GM19035 (cell line): ENCODE data around the gene RDM1.
A peak's percentile ranks its signal among the peaks of the same experiment; 100 is the strongest.
"Not testable (repeated sequence)": the region's sequence is repeated elsewhere in the genome, so short reads cannot be mapped to it uniquely, and the experiment has no call there.

Experiments used
- ATAC-seq: cut with Tn5 transposase; IDR thresholded peaks from one replicate; pipeline ENCODE4 v1.9.1; 2021; ENCODE audit not compliant: unreplicated experiment

The RDM1 gene, protein sequence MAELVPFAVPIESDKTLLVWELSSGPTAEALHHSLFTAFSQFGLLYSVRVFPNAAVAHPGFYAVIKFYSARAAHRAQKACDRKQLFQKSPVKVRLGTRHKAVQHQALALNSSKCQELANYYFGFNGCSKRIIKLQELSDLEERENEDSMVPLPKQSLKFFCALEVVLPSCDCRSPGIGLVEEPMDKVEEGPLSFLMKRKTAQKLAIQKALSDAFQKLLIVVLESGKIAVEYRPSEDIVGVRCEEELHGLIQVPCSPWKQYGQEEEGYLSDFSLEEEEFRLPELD

DNA sequence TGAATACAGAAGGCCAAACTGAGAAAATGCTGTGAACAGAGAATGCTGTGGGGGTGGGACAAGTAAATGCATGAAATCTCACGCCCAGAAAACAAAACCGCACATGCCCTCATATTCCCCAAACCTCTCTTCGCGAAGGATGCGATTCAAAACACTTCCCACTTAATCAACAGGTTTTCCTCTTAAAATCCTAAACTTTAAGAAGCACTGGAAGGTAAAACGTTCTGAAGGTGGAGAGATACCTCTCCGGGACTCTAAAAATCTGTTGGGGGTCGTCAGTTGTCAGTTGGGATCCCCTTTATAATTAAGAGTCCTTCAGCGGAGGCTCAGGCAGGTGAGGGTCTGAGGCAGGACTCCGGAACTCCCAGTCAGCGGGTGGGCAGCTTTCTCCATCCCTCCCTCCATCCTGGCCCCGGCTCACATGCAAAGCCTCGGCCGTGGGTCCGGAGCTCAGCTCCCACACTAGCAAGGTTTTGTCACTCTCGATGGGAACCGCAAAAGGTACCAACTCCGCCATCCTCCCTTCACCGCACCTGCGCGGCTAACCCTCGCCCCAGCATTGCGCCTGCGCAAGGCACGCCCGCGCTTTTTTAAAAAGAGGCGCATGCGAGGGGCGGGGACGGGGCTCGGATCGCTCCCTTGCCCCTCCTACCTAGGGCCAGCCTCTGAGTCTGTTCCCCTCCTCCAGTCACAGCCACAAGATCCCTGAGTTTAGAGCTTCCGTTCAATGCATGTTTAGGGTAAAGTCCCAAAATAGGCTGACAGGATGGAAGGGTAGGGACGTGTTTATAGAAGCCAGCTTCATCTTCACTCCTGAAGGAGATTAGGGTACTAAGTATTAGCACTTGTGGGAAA is at the start of gene RDM1:
Gene RDM1 (minus strand): TSS at position 563 of the 855 bp plus-strand sequence. CDS start 46 bp downstream, at position 517.
- ATAC-seq, result peak; percentile 63

DNA sequence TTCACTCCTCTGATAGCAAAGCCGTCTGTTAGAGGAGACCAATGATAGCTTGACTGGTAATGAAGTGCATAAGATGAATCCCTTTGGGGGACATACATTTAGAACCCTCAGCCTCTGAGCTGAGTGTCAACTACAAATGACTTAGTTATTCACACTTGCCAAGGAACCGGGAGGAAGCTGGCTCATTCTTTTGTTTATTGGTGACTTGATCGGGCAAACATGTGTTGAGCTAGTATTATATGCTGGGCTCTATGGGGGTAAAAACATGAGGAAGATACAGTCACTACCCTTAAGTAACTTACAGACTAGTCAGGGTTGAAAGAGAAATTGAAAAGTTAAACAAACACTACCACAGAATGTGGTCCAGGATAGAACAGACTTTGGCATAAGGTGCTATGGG is 47.8 kb upstream of the RDM1 start:
- ATAC-seq, result no peak

DNA sequence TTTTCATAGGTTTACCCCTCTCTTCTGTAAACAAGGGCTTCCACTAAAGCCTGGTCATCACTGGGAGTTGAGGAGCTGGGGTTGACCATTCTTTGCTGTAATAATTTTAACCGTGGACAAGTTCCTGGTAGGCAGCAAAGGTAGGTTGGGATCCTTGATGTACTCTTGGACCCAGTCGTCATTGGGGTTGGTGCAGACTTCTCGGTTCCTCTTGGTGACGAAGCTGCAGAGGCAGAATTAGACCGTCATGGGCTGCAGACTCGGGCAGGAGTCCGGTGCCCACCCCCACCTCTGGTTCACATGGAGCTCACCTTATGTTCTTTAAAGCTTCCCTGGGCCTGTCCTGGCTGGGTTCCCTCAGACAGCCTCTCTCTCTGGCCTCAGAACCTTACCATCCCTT is 46.9 kb upstream of the RDM1 start:
- no peak for ATAC-seq

DNA sequence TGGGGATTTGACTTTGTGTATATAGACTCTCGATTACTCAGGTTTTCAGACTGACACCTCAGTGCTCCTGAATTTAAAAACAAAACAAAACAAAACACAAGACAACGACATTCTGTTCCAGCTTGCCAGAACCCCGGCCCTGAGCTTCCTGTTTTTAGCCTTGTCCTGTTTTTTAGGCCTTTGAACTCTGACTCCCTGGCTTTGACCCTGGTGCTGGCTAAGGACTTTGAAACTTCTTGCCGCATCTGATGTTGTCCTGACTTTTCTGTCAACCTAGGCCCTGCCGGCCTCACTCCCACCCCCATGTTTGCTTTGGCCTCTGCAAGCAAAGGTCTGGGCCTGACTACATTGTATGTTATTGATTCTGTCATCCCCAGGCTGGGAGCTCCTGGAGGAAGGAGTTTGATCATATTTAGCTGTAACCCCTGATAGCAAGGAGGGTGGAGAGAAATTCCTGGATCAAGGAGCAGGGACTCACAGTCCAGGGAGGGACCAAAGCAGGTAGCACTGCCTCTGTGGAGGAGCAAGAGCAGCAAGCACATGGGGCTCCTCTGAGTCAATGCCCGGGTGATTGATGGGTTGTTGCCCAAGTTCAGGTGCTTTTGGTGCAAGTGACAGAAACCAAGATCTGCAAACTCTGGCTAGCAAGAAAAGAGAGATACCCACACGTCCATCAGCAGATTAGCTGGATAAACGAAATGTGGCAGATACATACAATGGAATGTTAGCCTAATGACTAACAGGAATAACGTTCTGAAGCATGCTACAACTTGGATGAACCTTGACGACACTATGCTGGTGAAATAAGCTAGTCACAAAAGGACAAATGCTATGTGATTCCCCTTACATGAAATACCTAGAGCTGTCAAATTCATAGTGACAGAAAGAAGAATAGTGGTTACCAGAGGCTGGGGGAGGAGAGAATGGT is 43.0 kb upstream of the RDM1 start:
- no peak for ATAC-seq

DNA sequence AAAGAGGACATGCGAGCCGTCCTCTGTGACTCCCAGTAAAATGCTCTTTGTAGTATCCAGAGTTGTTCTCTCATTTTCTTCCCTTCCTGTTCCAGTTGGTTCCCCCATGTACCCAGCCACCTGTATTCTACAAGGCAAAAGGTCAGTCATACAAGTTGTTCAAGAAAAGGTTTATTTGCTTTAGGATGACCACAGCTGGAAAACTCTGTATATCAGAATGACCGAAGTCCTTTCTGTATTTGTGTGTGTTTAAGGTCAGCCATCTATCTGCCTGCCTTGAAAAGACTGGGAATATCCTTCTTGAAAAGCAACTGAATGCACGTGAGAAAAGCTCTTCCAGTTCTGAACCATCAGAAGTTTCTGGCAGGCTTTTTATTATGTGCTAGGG is 42.4 kb upstream of the RDM1 start:
- no peak for ATAC-seq

DNA sequence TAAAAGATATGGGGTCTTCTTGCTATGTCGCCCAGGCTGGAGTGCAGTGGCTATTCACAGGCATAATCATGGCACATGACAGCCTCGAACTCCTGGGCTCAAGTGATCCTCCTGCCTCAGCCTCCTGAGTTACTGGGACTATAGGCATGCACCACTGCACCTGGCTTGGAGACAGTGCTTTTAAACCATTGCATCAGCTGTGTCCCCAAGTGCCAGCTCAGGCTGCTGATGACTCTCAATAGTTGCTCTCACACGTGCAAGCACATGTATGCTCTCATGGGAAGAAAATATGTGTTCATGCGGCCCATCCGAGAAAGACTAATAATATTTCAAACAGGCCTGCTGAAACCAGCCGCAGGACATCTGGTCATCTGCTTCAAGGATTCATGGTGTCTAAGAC is 42.0 kb upstream of the RDM1 start:
- no peak for ATAC-seq

DNA sequence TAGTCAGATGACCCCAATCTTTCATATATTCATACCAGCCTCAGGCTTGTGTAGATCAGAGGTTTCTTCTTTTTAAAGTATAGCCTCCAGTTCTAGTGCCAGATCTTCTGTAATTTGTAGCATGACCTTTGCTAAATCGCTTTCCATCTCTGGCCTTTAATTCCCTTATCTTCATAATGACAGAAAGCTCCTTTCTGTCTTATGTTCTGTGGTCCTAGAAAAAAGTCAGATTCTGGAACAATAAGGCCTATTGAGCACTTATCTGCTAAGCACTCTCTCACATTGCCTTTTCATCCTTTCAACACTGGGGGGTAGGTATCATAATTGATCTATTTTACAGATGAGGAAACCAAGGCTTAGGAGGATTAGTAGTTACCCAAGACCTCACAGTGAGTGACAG is 41.5 kb upstream of the RDM1 start:
- ATAC-seq, result no peak

DNA sequence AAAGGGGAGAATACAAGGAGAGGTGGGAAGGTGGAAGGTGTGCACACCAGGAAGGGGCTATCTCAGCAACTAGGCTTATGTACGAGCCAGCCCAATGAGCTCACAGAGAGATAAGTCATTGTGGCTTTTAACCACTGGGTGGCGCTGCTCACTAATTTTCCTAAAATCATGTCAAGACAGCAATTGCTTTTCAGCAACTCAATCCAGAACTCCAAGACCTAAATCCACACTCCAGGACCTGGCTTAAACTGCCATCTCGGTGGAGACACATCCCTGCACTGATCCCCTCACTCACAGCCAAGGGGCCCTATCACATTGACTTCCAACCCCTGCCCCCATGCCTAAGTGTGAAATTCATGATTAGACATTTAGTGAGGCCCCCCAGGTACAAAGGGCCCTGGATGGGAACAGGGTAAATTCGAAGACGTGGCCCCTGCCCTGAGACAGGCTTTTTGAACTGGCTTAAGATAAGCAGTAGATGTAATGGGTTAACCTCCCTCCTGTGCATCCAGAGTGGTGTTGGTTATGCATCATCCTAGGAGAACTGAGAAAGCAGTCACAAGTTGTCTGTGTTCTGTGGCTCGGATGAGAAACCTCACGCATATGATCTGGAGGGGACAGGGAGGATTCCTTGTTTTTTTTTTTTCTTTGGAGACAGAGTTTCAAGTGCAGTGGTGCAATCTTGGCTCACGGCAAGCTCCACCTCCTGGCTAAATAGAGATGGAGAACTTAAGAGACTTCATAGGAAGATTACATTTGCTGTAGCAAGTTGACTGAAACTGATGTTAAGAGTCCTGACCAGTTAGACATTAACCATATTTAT is 39.2 kb upstream of the RDM1 start:
- no peak for ATAC-seq

DNA sequence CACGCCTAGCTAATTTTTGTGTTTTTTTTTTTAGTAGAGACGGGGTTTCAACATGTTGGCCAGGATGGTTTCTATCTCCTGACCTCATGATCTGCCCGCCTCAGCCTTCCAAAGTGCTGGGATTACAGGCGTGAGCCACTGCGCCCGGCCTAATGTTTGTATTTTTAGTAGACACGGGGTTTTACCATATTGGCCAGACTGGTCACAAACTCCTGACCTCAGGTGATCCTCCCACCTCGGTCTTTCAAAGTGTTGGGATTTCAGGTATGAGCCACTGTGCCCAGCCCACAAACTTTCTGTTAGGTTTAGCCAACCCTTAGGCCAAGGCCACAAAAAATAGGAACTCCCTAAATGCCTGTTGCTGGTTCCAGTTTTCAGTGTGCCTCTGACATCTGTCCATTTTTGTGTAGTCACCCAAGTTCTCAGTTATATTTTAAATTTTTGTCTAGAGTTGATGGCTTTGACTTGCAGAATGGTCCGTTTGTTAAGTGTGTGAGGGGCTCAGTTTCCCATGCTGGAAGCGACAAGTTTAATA is 38.0 kb upstream of the RDM1 start:
- no peak for ATAC-seq

DNA sequence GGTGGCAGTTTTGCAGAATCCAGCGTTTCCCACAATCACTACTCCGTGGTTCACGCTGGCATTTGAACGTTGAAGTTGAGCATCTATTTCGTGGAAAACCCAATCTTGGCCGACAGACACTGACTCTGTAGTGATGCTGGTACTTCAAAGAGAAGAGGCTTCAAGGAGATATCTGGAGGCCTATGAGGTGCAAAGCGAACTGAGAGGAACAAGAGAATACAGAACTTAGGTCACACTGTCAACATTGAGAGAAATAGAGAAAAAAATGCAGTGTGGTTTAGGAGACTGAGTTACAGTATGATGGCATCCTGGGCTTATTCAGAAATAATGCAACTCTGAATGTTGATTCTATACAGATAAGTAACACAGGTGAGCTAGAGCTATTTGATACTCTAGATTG is 34.7 kb upstream of the RDM1 start:
- ATAC-seq, result no peak

DNA sequence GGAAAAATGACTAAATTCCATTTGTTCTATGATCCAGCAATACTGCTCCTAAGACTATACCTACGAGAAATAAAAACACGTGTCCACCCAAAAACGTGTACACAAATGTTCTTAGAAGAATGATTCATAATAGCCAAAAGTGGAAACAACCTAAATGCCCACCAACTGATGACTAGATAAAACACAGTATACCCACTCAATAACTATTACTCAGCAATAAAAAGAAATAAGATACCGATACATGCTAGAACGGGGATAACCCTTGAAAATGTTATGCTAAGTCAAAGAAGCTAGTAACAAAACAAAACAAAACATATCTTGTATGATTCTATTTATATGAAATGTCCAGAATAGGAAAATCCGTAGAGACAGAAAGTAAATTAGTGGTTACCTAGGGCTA is 33.1 kb upstream of the RDM1 start:
- no peak for ATAC-seq

DNA sequence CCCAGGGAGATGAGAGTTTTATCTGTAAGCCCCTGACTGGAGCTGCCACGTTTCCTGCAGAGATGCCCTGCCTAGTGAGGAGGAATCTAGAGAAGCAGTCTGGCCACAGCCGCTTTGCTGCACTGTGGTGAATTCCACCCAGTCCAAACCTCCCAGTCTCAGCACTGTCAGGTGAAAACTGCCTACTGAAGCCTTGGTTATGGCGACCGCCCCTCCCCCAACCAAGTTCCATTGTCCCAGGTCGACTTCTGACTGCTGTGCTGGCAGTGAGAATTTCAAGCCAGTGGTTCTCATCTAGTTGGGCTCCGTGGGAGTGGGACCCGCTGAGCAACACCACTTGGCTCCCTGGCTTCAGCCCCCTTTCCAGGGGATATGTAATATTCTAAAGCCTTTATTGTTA is 23.1 kb upstream of the RDM1 start:
- ATAC-seq, result no peak

DNA sequence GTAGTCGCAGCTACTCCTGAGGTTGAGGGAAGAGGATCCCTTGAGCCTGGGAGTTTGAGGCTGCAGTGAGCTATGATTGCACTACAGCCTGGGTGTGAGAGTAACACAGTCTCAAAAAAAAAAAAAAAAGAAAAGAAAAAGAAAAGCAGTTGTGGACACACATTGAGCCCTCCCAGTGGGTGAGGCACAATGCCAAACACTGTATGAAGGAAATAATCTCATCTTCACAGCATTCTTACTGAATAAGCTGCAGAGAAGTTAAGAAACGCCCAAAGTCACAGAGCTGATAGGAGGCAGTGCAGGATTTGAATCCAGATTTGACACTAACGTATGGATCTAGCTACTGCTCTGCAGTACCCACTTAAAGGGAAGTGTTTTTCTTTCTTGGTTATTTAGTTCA is 18.8 kb upstream of the RDM1 start:
- ATAC-seq, result no peak

DNA sequence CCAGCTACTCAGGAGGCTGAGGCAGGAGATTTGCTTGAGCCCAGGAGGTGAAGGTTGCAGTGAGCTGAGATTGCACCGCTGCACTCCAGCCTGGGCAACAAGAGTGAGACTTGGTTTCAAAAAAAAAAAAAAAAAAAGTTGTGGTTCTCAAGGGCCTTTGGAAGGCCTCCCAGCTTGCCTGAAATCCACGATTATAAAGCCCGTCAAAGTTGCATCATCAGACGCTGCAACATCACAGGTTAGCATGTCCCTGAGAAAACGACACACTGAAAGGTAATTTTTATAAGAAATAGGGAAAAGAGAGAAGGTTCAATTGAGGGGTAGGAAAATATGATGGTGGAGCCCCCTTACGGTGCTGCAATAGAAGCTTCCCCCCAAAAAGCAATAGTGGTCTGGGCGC is 17.5 kb upstream of the RDM1 start:
- ATAC-seq, result no peak

DNA sequence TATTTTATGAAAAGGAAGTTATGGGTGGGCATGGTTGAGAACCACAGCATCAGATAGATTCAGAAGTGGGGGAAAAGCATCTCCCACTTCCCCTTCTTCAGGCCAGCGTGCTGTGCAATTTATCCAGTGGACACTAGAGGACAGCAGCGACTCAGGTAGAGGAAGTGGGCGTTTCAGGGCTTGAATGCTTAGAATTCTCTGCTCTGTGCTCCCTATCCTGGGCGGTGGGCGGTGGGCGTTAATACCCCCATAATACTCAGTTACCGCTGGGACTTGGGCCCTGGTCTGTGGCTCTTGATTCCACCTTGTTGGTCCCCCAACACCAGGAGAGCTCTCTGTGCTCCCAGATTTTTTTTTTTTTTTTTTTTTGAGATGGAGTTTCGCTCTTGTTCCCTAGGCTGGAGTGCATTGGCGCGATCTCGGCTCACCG is 16.6 kb upstream of the RDM1 start:
- ATAC-seq, result no peak

DNA sequence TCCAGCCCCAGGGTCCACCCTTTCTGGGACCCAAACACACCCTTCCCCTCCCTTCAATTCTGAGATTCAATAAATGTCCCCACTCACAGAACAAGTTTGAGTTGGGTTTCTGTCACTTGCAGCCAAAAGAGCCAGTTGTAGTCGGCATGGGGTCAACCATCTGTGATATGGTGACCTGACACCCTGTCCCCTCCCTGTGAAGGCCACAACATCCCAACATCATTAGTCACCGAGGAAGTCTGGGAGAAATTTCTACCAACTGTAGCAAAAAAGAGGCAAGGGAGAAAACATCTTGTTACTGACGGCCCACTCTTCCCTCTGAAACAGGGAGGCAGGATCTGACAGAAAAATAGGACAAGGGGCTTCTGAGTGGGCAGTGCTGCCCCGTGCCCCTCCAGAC is 13.6 kb upstream of the RDM1 start:
- ATAC-seq, result no peak

DNA sequence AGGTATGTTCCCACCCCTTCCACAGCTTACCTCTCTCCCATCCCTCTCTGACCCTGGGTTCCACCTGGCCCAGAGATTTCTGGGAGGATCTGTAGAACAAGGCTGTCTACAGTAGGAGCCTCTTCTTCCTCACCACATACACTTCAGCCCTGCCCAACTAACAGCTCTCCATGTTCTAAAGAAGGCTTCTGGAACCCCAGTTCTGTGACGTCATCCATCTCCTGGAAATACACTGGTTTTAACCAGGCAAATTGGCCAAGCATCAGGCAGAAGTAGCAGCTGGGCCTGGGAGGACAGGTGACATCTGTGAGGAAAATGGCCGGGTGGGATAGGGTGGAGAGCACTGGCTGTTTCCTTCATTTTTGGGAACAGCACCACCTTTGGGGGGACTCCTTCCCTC is 13.0 kb upstream of the RDM1 start, which contains the start of gene LYZL6:
Gene LYZL6 (minus strand): TSS at position 177 of the 400 bp plus-strand sequence. CDS start 4,357 bp downstream, outside the sequence.
- no peak for ATAC-seq

DNA sequence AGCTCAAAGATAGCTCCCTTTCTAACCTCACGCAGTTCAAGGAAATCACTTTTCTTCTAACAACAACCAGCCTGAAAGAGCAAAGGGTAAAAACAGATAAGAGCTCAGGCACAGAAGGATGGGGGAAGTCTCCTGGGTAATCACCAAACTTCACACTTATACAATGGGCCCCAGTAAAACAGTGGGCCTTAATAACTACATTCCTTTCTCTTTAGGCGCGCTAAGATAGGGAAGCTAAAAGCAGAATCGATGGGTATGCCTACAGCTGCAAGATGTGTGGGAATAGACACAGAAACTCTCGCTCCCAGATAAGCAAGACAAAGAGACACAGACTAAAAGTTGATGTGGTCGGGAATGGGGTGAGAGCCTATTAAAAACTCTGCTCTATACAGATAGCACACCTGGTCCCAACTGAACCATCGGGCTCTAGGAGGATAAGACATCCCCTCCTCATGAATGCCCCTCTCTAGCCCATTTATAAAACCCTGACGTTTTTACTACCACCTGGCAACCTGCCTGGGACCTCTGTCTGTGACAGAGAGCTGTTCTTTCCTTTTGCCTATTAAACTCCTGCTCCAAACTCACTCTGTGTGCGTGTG is 12.1 kb upstream of the RDM1 start:
- no peak for ATAC-seq

DNA sequence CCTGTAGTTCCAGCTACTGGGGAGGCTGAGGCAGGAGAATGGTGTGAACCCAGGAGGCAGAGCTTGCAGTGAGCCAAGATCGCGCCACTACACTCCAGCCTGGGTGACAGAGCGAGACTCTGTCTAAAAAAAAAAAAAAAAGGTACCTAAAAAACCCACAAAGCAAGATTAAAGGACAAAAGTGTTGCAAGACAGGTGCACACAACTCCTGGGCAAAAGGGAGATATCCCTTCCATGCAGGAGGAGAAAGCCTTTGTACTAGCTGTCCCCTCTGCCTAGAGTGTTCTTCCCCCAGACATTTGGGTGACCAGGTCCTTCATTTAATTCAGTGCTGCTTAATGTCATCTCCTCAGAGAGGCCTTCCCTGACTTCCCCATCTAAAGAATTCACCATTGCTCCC is 7.9 kb upstream of the RDM1 start:
- ATAC-seq, result not testable (repeated sequence)

DNA sequence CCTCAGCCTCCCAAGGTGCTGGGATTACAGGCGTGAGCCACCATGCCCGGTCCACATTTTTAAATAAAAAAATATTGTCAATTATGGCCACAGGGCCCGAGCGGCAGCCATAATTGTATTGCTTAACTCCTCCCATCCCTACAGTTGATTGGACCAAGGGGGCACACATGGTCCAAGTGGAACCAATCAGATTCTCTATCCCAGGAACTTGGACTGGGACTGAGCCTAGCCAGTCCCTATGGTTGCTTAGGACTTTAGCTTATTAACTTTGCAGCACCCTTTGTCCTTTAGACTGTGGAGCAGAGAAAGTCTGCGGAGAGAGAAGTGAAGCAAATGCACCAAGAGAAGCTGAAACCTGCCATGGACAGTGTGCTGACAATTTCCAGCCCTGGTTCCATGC is 5.5 kb upstream of the RDM1 start:
- ATAC-seq, result no peak
